Effector CD8-positive, alpha-beta T cell (primary cell): ENCODE measurements around the gene CMTM3.
"Not testable (repeated sequence)": the region's sequence is repeated elsewhere in the genome, so short reads cannot be mapped to it uniquely, and the experiment has no call there.

Experiments
- DNase-seq: peaks from one replicate; lab custom pipeline; 2025; lab: John Stamatoyannopoulos, UW

CMTM3 gene

DNA sequence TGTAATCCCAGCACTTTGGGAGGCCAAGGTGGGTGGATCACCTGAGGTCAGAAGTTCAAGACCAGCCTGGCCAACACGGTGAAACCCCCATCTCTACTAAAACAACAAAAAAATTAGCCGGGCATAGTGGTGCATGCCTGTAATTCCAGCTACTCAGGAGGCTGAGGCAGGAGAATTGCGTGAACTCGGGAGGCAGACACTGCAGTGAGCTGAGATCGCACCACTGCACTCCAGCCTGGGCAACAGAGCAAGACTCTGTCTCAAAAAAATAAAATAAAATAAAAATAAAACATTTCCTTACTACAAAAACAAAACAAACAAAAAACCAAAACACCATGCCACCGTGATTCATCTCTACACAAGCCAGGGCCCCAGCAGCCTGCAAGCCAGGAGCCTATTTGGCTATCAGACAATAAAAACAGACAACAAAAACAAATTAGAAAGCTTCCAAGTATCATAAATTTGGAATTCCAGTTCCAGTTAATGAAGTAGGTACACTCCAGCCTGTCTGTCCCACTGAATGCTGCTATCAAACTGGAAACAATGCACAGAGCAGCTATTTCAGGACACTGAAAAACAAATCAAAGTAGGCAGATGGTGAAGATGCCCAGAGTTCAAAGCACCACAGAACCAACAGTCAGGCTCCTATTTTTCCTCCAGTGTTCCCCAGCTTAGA lies 57.3 kb downstream of the CMTM3 start:
- not testable (repeated sequence) for DNase-seq

- DNase-seq = no peak
Measured at GRCh38 chr16:66662445-66663194, 58.1 kb downstream of the CMTM3 start.
